ENCODE measurements around the gene HAP1.

GRCh38 chr17:41724476-41725050 is 9.9 kb downstream of the HAP1 start:
- TF ChIP-seq EZH2phosphoT487 (IDR thresholded peaks at IDR 0.05) = no peak
- TF ChIP-seq, protein P1, sequence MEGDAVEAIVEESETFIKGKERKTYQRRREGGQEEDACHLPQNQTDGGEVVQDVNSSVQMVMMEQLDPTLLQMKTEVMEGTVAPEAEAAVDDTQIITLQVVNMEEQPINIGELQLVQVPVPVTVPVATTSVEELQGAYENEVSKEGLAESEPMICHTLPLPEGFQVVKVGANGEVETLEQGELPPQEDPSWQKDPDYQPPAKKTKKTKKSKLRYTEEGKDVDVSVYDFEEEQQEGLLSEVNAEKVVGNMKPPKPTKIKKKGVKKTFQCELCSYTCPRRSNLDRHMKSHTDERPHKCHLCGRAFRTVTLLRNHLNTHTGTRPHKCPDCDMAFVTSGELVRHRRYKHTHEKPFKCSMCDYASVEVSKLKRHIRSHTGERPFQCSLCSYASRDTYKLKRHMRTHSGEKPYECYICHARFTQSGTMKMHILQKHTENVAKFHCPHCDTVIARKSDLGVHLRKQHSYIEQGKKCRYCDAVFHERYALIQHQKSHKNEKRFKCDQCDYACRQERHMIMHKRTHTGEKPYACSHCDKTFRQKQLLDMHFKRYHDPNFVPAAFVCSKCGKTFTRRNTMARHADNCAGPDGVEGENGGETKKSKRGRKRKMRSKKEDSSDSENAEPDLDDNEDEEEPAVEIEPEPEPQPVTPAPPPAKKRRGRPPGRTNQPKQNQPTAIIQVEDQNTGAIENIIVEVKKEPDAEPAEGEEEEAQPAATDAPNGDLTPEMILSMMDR (IDR thresholded peaks at IDR 0.05) = no peak
- no peak for TF ChIP-seq EZH2 (IDR thresholded peaks at IDR 0.05)
